HCT116 (cell line): ENCODE results near the gene PARVB.

Experiments
- ATF3 ChIP-seq: IDR thresholded peaks from 2 replicates; pipeline ENCODE4 v1.6.1; 2012
- EZH2 ChIP-seq: fragments of 200-600 bp; sonication (generic); IDR thresholded peaks from 2 replicates; pipeline ENCODE4 v1.6.1; 2017; ENCODE audit warnings: antibody characterized with exemption, mixed run types
- EZH2phosphoT487 ChIP-seq: fragments of 200-600 bp; IDR thresholded peaks from 2 replicates; pipeline ENCODE4 v1.6.1; 2018; ENCODE audit warnings: antibody characterized with exemption, borderline replicate concordance
- JUND ChIP-seq: IDR thresholded peaks from 2 replicates; pipeline ENCODE4 v1.6.1; 2012
- MAX ChIP-seq: IDR thresholded peaks from 2 replicates; pipeline ENCODE4 v1.6.1; 2012
- POLR2A ChIP-seq: IDR thresholded peaks from 2 replicates; pipeline ENCODE4 v1.7.0; 2011; ENCODE audit warnings: borderline replicate concordance; ENCODE audit not compliant: insufficient read depth, insufficient read length; ENCODE audit errors: extremely low read depth
- POLR2AphosphoS5 ChIP-seq: IDR thresholded peaks from 2 replicates; pipeline ENCODE4 v1.6.1; 2011; ENCODE audit warnings: mild to moderate bottlenecking, low read depth, low read length, moderate library complexity
- RAD21 ChIP-seq: IDR thresholded peaks from 2 replicates; pipeline ENCODE4 v1.6.1; 2012; ENCODE audit warnings: low read depth, mild to moderate bottlenecking
- SP1 ChIP-seq: IDR thresholded peaks from 2 replicates; pipeline ENCODE4 v1.6.1; 2012; ENCODE audit warnings: low read depth
- TF ChIP-seq, protein P1 (sequence below), 3 experiments: fragments of 200-600 bp in 1 of 3; sonication (generic) in 1 of 3; IDR thresholded peaks in 2 of 3; conservative IDR thresholded peaks in 1 of 3; 2 replicates each; pipeline ENCODE4 v1.5.1; 2012 to 2017; ENCODE audit warnings: low read depth in 2 of 3, low read length in 2 of 3, antibody characterized with exemption in 1 of 3, borderline replicate concordance in 1 of 3, control low read depth in 1 of 3, mild to moderate bottlenecking in 1 of 3, mixed read lengths in 1 of 3, mixed run types in 1 of 3, moderate library complexity in 1 of 3; ENCODE audit not compliant: insufficient read depth in 1 of 3
- TF ChIP-seq, protein P2 (sequence below): IDR thresholded peaks from 2 replicates; pipeline ENCODE4 v1.6.1; 2012; ENCODE audit warnings: low read depth

- TF ChIP-seq, protein P1, sequence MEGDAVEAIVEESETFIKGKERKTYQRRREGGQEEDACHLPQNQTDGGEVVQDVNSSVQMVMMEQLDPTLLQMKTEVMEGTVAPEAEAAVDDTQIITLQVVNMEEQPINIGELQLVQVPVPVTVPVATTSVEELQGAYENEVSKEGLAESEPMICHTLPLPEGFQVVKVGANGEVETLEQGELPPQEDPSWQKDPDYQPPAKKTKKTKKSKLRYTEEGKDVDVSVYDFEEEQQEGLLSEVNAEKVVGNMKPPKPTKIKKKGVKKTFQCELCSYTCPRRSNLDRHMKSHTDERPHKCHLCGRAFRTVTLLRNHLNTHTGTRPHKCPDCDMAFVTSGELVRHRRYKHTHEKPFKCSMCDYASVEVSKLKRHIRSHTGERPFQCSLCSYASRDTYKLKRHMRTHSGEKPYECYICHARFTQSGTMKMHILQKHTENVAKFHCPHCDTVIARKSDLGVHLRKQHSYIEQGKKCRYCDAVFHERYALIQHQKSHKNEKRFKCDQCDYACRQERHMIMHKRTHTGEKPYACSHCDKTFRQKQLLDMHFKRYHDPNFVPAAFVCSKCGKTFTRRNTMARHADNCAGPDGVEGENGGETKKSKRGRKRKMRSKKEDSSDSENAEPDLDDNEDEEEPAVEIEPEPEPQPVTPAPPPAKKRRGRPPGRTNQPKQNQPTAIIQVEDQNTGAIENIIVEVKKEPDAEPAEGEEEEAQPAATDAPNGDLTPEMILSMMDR (IDR thresholded peaks at IDR 0.05 in 2 of 3, conservative IDR thresholded peaks at IDR 0.05 in 1 of 3; ENCODE audit: borderline replicate concordance in 1 of 3, insufficient read depth in 1 of 3, low read depth in 2 of 3, low read length in 2 of 3): no peak
- no peak for TF ChIP-seq SP1
- TF ChIP-seq EZH2phosphoT487: no peak
- TF ChIP-seq EZH2: no peak
- TF ChIP-seq ATF3: no peak
- no peak for TF ChIP-seq POLR2AphosphoS5
- no peak for TF ChIP-seq POLR2A
- TF ChIP-seq JUND: no peak
- TF ChIP-seq MAX: no peak
- TF ChIP-seq RAD21: no peak
- TF ChIP-seq, protein P2, sequence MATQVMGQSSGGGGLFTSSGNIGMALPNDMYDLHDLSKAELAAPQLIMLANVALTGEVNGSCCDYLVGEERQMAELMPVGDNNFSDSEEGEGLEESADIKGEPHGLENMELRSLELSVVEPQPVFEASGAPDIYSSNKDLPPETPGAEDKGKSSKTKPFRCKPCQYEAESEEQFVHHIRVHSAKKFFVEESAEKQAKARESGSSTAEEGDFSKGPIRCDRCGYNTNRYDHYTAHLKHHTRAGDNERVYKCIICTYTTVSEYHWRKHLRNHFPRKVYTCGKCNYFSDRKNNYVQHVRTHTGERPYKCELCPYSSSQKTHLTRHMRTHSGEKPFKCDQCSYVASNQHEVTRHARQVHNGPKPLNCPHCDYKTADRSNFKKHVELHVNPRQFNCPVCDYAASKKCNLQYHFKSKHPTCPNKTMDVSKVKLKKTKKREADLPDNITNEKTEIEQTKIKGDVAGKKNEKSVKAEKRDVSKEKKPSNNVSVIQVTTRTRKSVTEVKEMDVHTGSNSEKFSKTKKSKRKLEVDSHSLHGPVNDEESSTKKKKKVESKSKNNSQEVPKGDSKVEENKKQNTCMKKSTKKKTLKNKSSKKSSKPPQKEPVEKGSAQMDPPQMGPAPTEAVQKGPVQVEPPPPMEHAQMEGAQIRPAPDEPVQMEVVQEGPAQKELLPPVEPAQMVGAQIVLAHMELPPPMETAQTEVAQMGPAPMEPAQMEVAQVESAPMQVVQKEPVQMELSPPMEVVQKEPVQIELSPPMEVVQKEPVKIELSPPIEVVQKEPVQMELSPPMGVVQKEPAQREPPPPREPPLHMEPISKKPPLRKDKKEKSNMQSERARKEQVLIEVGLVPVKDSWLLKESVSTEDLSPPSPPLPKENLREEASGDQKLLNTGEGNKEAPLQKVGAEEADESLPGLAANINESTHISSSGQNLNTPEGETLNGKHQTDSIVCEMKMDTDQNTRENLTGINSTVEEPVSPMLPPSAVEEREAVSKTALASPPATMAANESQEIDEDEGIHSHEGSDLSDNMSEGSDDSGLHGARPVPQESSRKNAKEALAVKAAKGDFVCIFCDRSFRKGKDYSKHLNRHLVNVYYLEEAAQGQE: no peak
Observed at GRCh38 chr22:44172370-44173108, 148.4 kb downstream of the PARVB start.
